PC-9 (cell line): Measurements from ENCODE around the gene ARHGAP8.

Experiments
- EZH2 ChIP-seq: fragments of 200-600 bp; sonication (generic); IDR thresholded peaks from 2 replicates; pipeline ENCODE4 v1.8.0; 2017; ENCODE audit warnings: antibody characterized with exemption, low read depth
- TF ChIP-seq, protein P1 (sequence below): fragments of 200-600 bp; sonication (generic); conservative IDR thresholded peaks from 2 replicates; pipeline ENCODE4 v1.6.1; 2017; ENCODE audit warnings: mixed run types, antibody characterized with exemption, mild to moderate bottlenecking, moderate library complexity

DNA sequence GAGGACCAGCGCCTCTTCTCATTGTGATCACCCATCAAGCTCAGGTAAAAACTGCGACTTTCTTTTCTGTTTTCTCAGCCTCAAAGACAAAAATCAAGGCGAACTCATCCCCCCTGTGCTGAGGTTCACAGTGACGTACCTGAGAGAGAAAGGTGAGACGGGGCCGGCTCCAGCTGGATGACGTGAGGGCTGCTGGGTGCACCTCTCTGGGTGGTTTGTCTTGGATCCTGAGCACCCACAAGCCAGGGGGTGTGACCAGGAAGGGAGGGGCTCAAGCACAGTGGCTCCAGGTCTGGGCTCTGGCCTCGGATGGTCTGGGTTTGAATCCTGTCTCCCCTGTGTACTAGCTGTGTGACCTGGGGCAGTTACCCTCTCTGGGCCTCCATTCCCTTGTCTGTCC is 92.8 kb downstream of the ARHGAP8 start:
- TF ChIP-seq, protein P1, sequence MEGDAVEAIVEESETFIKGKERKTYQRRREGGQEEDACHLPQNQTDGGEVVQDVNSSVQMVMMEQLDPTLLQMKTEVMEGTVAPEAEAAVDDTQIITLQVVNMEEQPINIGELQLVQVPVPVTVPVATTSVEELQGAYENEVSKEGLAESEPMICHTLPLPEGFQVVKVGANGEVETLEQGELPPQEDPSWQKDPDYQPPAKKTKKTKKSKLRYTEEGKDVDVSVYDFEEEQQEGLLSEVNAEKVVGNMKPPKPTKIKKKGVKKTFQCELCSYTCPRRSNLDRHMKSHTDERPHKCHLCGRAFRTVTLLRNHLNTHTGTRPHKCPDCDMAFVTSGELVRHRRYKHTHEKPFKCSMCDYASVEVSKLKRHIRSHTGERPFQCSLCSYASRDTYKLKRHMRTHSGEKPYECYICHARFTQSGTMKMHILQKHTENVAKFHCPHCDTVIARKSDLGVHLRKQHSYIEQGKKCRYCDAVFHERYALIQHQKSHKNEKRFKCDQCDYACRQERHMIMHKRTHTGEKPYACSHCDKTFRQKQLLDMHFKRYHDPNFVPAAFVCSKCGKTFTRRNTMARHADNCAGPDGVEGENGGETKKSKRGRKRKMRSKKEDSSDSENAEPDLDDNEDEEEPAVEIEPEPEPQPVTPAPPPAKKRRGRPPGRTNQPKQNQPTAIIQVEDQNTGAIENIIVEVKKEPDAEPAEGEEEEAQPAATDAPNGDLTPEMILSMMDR: no peak
- no peak for TF ChIP-seq EZH2
